ENCODE measurements around the gene MAP2K4. TPM values are rescaled to one million over a fixed set of nuclear protein-coding genes. Genes with fewer than 3 reads are reported as not detected.

Gene MAP2K4
- total and polyA plus RNA-seq, 7 donors, result 12.9 to 40.0 (median 31.4) TPM

GRCh38 chr17:12041312-12041711, 20.6 kb downstream of the MAP2K4 start:
- H3K36me3 ChIP-seq (ENCODE audit: insufficient read depth in 1 of 2, low read depth in 1 of 2), result no peaks in the 10 kb centered on the region
- no peak for ATAC-seq
- no peaks in the 10 kb centered on the region for H3K27me3 ChIP-seq (ENCODE audit: insufficient read depth in 3 of 3, low read length in 2 of 3)
- no peak overlapping the region for H3K4me3 ChIP-seq
- peaks cover 20% of the 10 kb centered on the region for H3K4me1 ChIP-seq
- 64 to 74% (median 64%) methylated on average over 3 of the region's 3 CpGs for WGBS, 3 donors
- no peak overlapping the region for H3K27ac ChIP-seq
- intact Hi-C loops (cut with DNase I), result no loop called here
- no peaks in the 10 kb centered on the region for H3K9me3 ChIP-seq
- DNase-seq, result no peak
- TF ChIP-seq, protein P1, sequence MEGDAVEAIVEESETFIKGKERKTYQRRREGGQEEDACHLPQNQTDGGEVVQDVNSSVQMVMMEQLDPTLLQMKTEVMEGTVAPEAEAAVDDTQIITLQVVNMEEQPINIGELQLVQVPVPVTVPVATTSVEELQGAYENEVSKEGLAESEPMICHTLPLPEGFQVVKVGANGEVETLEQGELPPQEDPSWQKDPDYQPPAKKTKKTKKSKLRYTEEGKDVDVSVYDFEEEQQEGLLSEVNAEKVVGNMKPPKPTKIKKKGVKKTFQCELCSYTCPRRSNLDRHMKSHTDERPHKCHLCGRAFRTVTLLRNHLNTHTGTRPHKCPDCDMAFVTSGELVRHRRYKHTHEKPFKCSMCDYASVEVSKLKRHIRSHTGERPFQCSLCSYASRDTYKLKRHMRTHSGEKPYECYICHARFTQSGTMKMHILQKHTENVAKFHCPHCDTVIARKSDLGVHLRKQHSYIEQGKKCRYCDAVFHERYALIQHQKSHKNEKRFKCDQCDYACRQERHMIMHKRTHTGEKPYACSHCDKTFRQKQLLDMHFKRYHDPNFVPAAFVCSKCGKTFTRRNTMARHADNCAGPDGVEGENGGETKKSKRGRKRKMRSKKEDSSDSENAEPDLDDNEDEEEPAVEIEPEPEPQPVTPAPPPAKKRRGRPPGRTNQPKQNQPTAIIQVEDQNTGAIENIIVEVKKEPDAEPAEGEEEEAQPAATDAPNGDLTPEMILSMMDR (IDR thresholded peaks at IDR 0.05), result no peak

- intact Hi-C loops (cut with DNase I), result no loop called here
- no peaks in the 10 kb centered on the region for H3K36me3 ChIP-seq (ENCODE audit: insufficient read depth in 1 of 2, low read depth in 1 of 2)
- WGBS, 3 donors, result 94 to 97% (median 97%) methylated on average over 6 of the region's 6 CpGs
- no peak for DNase-seq
- H3K9me3 ChIP-seq, result no peaks in the 10 kb centered on the region
- TF ChIP-seq, protein P1 (IDR thresholded peaks at IDR 0.05), result no peak
- no peak for ATAC-seq
- no peaks in the 10 kb centered on the region for H3K27me3 ChIP-seq (ENCODE audit: insufficient read depth in 3 of 3, low read length in 2 of 3)
- no peak overlapping the region for H3K4me3 ChIP-seq
- peaks cover 41% of the 10 kb centered on the region for H3K4me1 ChIP-seq
- H3K27ac ChIP-seq, result no peak overlapping the region
Observed at GRCh38 chr17:12043702-12044101, 23.0 kb downstream of the MAP2K4 start.

- 67 to 72% (median 71%) methylated on average over 2 of the region's 2 CpGs for WGBS, 3 donors
- H3K36me3 ChIP-seq (ENCODE audit: insufficient read depth in 1 of 2, low read depth in 1 of 2), result no peaks in the 10 kb centered on the region
- no peak overlapping the region for H3K4me3 ChIP-seq
- no peak for DNase-seq
- H3K27me3 ChIP-seq (ENCODE audit: insufficient read depth in 3 of 3, low read length in 2 of 3), result no peaks in the 10 kb centered on the region
- no peak overlapping the region for H3K27ac ChIP-seq
- no peaks in the 10 kb centered on the region for H3K9me3 ChIP-seq
- no peak for ATAC-seq
- H3K4me1 ChIP-seq, result peaks cover 43% of the 10 kb centered on the region
- TF ChIP-seq, protein P1 (IDR thresholded peaks at IDR 0.05), result no peak
- intact Hi-C loops (cut with DNase I), result no loop called here
Observed at GRCh38 chr17:12046786-12047185, 26.1 kb downstream of the MAP2K4 start.

DNA sequence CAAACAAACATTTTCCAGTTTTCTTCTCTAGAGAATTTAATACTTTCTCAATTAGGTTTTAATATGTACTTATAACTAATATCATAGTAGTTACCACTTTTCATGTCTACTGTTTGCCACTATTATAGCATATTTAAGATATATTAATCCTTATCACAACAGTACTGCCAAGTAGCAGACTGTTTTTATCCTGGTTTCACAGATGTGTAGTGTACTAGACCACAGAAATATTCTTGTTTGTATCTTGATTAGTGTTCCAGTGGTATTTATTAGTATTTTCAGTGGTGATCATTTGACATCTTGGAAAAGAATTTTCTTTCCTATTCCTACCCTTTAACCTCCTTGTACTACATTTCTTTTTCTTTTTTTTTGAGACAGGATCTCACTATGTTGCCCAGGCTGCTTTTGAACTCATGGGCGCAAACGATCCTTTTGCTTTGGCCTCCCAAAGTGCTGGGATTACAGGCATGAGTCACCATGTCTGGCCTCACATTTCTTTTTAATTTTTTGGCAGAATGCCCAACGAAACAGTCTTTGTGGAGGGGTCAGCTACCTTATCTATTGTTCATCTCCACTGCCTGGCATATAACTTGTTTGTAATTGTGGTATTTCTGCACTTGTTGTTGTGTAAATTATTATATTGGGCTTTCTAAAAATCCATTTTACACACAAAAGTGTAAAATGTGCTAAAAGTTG, 27.2 kb downstream of the MAP2K4 start:
- Histone ChIP-seq H3K27me3 (ENCODE audit: insufficient read depth in 3 of 3, low read length in 2 of 3) (no peaks in the 10 kb centered on the region), H3K4me3 (no peak overlapping the region), H3K9me3 (no peaks in the 10 kb centered on the region), H3K4me1 (peaks cover 48% of the 10 kb centered on the region), H3K27ac (no peak overlapping the region), H3K36me3 (ENCODE audit: insufficient read depth in 1 of 2, low read depth in 1 of 2) (no peaks in the 10 kb centered on the region)
- DNase-seq (no peak), ATAC-seq (no peak)
- TF ChIP-seq, protein P1 (IDR thresholded peaks at IDR 0.05), result no peak
- intact Hi-C loops (cut with DNase I), result no loop called here
- 54 to 56% (median 56%) methylated on average over 3 of the region's 3 CpGs for WGBS, 3 donors
